ENCODE measurements around the gene MTUS2.
A peak's percentile ranks its signal among the peaks of the same experiment; 100 is the strongest.

The MTUS2 gene

DNA sequence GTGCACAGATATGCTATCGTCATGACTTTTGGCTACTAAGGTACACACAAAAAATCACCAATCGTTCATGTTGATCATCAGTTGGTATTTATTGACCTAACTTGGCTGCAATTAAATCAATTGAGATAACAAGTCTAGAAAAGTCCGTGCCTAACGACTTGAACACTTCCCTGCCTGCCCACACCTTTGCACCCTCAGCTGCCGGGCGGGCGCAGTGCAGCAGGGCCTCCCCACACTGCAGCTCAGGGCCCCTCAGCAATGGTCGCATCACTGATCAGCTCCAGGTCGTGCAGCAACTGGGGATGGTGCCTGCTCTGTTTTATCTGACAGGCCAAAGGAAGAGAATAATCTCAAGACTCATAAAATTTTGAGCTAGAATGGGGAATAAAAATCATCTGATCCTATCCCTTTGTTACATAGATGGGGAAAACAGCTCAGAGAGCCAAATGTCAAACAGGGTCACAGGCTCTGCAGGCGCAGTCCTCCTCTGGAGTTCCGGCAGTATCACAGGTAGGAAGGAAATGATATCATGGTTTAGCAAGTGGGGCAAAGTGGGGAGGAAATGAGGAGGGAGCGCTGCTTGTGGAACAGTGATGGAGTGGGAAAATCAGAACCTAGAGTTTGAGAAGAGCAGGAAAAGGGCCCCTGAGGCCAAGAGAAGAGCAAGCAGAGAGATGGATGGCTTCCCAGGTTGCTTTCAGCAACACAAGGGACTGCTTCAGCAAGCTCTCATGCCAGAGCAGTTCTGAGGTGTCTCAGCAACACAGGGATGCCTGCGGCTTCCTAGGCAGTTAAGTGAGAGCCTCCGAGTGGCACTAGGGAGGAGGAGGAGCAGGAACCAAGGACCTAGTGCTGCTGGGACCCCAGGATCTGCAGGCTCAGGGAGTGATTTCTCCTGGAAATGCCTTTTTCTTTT, 717.9 kb downstream of the MTUS2 start:
- Histone ChIP-seq H3K4me3 (ENCODE audit: low read length) (no peak overlapping the region), H3K27ac (ENCODE audit: low read depth, low read length) (no peak overlapping the region), H3K27me3 (ENCODE audit: control insufficient read depth, insufficient read depth, low read length) (no peaks in the 10 kb centered on the region), H3K9ac (ENCODE audit: low read length) (no peak overlapping the region), H3K4me1 (ENCODE audit: control insufficient read depth, insufficient read depth, low read length) (peaks cover 15% of the 10 kb centered on the region), H3K36me3 (ENCODE audit: control insufficient read depth, insufficient read depth, low read length) (peaks cover under 1% of the 10 kb centered on the region)

DNA sequence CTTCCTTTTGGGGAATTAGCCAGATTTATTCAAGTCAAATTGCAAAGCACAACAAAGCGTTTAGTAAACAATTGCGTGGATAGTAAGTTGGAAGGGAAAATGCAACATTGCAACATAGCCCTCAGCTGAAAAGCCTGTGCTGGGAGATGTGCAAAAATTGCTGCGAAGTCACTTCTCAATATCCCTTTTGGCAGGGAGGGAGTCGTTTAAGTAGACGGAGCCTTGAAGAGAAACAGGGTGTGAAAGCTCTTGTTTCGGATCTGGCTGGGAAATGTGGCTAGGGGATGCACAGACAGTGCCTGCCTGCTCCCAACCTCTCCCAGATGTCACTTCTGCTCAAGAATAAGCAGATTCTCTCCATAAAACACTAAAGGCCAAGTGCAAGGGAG, 718.5 kb downstream of the MTUS2 start:
- Histone ChIP-seq H3K36me3 (ENCODE audit: control insufficient read depth, insufficient read depth, low read length) (no peaks in the 10 kb centered on the region), H3K4me1 (ENCODE audit: control insufficient read depth, insufficient read depth, low read length) (peaks cover 15% of the 10 kb centered on the region), H3K9ac (ENCODE audit: low read length) (no peak overlapping the region), H3K4me3 (ENCODE audit: low read length) (no peak overlapping the region), H3K27ac (ENCODE audit: low read depth, low read length) (peak overlapping the region; percentile 44), H3K27me3 (ENCODE audit: control insufficient read depth, insufficient read depth, low read length) (no peaks in the 10 kb centered on the region)

DNA sequence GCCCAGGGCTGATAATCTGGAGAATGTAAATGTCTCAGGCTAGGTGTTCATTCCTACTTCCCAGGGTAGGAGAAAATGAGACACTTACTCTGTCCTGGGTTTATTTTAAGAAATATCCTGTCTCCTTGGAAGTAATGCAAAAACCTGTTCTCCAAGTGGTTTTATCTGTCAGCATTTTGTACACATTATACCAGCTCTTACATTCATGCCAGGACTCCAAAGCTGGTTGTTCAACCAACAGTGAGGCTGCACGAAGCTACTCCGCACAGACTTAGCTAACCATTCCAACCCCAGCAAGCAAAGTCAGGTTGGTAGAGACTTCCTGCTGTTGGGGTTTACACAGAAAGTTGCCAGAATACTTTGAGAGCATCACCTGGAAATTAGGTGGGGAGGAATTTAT, 719.7 kb downstream of the MTUS2 start:
- Histone ChIP-seq H3K27me3 (ENCODE audit: control insufficient read depth, insufficient read depth, low read length) (no peaks in the 10 kb centered on the region), H3K36me3 (ENCODE audit: control insufficient read depth, insufficient read depth, low read length) (no peaks in the 10 kb centered on the region), H3K27ac (ENCODE audit: low read depth, low read length) (peak overlapping the region; percentile 6), H3K9ac (ENCODE audit: low read length) (no peak overlapping the region), H3K4me3 (ENCODE audit: low read length) (no peak overlapping the region), H3K4me1 (ENCODE audit: control insufficient read depth, insufficient read depth, low read length) (peaks cover 15% of the 10 kb centered on the region)

DNA sequence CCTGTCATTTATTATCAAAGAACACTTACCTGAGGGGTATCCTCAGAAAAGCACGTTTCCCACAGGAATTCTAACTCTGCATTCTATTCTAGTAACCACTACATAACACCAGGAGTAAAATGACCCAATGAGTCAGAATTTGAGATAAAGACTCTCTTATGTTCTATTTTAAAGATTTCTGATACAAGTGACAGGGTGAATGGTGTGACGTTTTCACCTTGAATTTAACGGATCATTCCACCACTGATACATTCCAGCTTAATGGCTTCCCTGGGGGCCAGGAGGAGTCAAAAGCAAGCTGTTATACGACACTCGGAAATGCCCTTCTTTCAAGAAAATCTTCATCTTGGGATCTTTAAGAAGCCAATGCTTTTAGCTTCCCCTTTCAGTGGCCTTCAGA, 720.2 kb downstream of the MTUS2 start:
- H3K27ac ChIP-seq (ENCODE audit: low read depth, low read length), result no peak overlapping the region
- H3K27me3 ChIP-seq (ENCODE audit: control insufficient read depth, insufficient read depth, low read length), result no peaks in the 10 kb centered on the region
- no peak overlapping the region for H3K9ac ChIP-seq (ENCODE audit: low read length)
- peaks cover 15% of the 10 kb centered on the region for H3K4me1 ChIP-seq (ENCODE audit: control insufficient read depth, insufficient read depth, low read length)
- H3K36me3 ChIP-seq (ENCODE audit: control insufficient read depth, insufficient read depth, low read length), result no peaks in the 10 kb centered on the region
- no peak overlapping the region for H3K4me3 ChIP-seq (ENCODE audit: low read length)

DNA sequence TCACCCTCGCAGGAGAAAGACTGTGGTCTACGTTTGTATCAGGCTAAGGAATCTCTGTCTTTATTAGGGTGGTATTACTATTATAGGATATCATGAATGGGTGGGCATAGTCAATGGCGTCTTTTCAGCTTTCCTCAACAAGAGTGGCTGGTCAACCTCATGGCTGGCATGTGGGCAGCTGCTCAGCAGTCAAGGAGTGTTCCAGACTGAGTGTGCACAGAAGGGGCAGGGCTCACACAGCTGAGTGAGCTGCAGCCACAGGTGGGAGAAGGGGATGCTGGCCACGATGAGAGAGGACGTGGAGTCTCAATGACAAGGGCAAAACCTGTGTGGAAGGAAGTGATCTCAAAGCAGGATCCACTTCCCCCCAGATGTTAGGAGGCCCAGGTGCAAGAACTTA, 720.7 kb downstream of the MTUS2 start:
- Histone ChIP-seq H3K36me3 (ENCODE audit: control insufficient read depth, insufficient read depth, low read length) (no peaks in the 10 kb centered on the region), H3K4me1 (ENCODE audit: control insufficient read depth, insufficient read depth, low read length) (peaks cover 15% of the 10 kb centered on the region), H3K27me3 (ENCODE audit: control insufficient read depth, insufficient read depth, low read length) (no peaks in the 10 kb centered on the region), H3K4me3 (ENCODE audit: low read length) (no peak overlapping the region), H3K9ac (ENCODE audit: low read length) (no peak overlapping the region), H3K27ac (ENCODE audit: low read depth, low read length) (no peak overlapping the region)

DNA sequence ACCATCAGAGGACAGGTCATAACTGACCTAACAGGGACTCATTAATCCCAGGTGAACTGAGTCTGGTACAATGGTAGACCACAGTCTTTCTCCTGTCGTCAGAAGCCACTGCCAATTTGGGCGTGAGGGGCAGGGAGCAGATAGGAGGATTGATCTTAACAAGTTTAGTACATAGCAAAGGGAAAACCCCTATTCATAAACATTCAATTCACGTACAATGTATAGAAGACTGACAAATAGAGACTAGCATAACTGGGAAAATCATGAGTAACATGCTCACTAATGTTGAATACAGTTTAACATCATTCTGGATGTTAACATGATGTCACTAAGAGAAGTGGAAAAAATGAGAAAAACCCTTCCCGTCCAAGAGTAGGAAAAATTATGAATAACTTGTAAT, 721.3 kb downstream of the MTUS2 start:
- H3K36me3 ChIP-seq (ENCODE audit: control insufficient read depth, insufficient read depth, low read length), result no peaks in the 10 kb centered on the region
- no peak overlapping the region for H3K9ac ChIP-seq (ENCODE audit: low read length)
- no peak overlapping the region for H3K27ac ChIP-seq (ENCODE audit: low read depth, low read length)
- no peaks in the 10 kb centered on the region for H3K27me3 ChIP-seq (ENCODE audit: control insufficient read depth, insufficient read depth, low read length)
- H3K4me3 ChIP-seq (ENCODE audit: low read length), result no peak overlapping the region
- H3K4me1 ChIP-seq (ENCODE audit: control insufficient read depth, insufficient read depth, low read length), result peaks cover 15% of the 10 kb centered on the region

DNA sequence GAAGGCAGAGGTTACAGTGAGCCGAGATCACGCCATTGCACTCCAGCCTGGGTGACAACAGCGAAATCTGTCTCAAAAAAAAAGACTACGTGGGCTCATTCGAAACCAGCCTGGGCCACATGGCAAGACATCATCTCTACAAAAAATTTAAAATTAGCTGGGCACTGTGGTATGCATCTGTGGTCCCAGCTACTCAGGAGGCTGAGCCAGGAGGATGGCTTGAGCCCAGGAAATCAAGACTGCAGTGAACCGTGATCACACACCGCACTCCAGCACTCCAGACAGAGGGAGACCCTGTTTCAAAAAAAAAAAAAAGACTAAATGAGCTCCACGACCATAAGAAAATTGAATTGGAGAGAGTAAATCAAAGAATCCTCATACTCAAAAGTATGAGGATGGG, 722.2 kb downstream of the MTUS2 start:
- no peaks in the 10 kb centered on the region for H3K36me3 ChIP-seq (ENCODE audit: control insufficient read depth, insufficient read depth, low read length)
- no peak overlapping the region for H3K27ac ChIP-seq (ENCODE audit: low read depth, low read length)
- H3K27me3 ChIP-seq (ENCODE audit: control insufficient read depth, insufficient read depth, low read length), result no peaks in the 10 kb centered on the region
- no peak overlapping the region for H3K9ac ChIP-seq (ENCODE audit: low read length)
- no peak overlapping the region for H3K4me3 ChIP-seq (ENCODE audit: low read length)
- peaks cover 15% of the 10 kb centered on the region for H3K4me1 ChIP-seq (ENCODE audit: control insufficient read depth, insufficient read depth, low read length)

DNA sequence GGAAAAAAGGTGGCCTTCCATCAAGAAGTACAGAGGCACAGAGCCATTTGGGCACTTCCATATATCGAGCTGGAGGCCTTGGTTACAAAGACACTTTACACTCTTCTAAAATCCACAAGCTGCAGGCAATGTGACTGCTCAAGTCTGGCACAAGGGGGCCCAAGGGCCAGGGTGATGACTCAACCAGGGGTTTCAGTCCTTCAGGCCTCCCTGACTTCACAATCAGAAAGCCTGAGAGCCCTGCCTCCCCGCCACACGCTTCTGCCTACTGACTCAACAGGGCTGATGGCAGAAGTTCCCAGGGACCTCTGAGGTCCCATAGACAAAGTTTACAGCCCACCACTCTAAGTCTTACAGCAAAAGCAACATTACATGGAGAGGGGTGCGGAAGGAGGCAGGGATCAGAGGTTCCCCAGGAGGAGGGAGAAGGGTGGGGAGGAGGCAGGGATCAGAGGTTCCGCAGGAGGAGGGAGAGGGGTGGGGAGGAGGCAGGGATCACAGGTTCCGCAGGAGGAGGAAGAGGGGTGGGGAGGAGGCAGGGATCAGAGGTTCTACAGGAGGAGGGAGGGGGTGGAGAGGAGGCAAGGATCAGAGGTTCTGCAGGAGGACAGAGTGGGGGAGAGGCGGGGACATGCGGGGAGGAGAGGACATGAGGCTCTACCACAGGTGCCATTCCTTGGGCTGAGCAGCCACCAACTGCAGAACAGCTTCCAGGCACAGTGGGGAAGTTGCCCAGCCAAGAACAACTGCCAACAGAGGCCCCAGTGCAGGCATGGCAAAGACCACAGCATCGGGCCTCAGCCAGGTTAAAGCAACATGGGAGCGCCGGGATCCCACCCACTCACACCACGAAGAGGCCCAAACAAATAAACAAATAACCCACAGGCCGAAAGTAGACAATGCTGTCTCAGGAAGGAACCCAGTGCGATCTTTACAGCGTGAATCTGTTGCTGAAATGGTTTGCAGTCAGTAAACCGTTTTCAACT, 723.4 kb downstream of the MTUS2 start:
- H3K36me3 ChIP-seq (ENCODE audit: control insufficient read depth, insufficient read depth, low read length), result no peaks in the 10 kb centered on the region
- H3K27ac ChIP-seq (ENCODE audit: low read depth, low read length), result no peak overlapping the region
- no peak overlapping the region for H3K4me3 ChIP-seq (ENCODE audit: low read length)
- peaks cover 9% of the 10 kb centered on the region for H3K4me1 ChIP-seq (ENCODE audit: control insufficient read depth, insufficient read depth, low read length)
- H3K9ac ChIP-seq (ENCODE audit: low read length), result no peak overlapping the region
- no peaks in the 10 kb centered on the region for H3K27me3 ChIP-seq (ENCODE audit: control insufficient read depth, insufficient read depth, low read length)

DNA sequence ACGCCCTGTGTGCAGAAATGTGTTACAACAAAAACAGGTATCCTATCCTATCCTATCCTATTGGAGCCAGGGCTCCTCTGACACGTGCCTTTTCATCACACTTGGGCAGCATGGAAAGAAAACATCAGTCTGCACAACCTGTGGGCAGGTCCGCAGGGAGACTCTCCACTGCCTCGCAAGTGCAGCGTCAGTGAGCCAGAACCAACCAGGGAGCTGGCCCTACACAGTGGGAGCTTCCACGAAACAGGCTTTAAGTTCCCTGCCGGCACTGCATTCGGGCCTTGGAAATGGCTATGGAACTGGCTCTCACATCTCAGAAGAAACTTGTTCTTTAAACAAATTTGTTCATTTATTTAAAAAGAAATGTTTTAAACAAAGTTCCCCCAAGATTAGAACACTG, 725.8 kb downstream of the MTUS2 start:
- Histone ChIP-seq H3K4me3 (ENCODE audit: low read length) (no peak overlapping the region), H3K27ac (ENCODE audit: low read depth, low read length) (no peak overlapping the region), H3K9ac (ENCODE audit: low read length) (no peak overlapping the region), H3K27me3 (ENCODE audit: control insufficient read depth, insufficient read depth, low read length) (no peaks in the 10 kb centered on the region), H3K4me1 (ENCODE audit: control insufficient read depth, insufficient read depth, low read length) (no peaks in the 10 kb centered on the region), H3K36me3 (ENCODE audit: control insufficient read depth, insufficient read depth, low read length) (no peaks in the 10 kb centered on the region)

DNA sequence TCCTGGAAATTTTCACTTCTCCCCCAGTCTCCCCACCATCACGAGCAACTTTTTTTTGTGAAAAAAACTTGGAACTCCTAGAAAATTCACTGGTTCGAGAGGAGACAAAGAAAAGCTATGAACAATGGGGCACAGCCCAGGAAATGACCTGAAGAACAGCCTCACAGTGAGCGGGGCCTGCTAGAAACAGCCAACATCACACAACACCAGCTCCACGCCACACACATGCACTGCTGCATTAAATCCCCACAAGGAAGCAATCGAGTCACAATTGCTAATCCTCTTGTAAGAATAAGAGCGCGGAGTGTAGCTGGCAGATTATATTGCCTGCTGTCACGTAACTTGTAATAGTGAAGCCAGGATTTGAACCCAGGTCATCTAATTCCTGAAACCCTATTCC, 726.5 kb downstream of the MTUS2 start:
- Histone ChIP-seq H3K36me3 (ENCODE audit: control insufficient read depth, insufficient read depth, low read length) (no peaks in the 10 kb centered on the region), H3K27ac (ENCODE audit: low read depth, low read length) (no peak overlapping the region)

DNA sequence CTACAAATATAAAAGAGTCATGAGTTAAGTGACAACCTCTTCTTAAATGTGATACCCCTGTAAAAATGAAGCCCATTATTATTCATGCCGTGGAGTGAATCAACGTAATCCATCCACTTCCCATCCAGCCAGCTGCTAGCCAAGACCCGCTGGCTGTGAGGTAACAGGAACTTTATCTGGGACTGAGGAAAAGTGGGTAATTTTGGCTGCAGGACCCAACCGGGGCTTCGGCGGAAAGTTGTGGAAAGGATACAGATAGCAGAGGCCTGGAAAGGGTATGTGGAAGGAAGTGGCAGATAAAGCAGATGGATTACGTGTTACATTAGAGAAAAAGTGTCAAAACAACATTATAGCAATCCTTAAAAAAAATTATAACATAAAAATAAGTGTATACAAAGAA, 727.0 kb downstream of the MTUS2 start:
- H3K36me3 ChIP-seq (ENCODE audit: control insufficient read depth, insufficient read depth, low read length), result no peaks in the 10 kb centered on the region
- H3K4me3 ChIP-seq (ENCODE audit: low read length), result no peak overlapping the region
- no peak overlapping the region for H3K27ac ChIP-seq (ENCODE audit: low read depth, low read length)
- H3K27me3 ChIP-seq (ENCODE audit: control insufficient read depth, insufficient read depth, low read length), result no peaks in the 10 kb centered on the region
- no peaks in the 10 kb centered on the region for H3K4me1 ChIP-seq (ENCODE audit: control insufficient read depth, insufficient read depth, low read length)
- no peak overlapping the region for H3K9ac ChIP-seq (ENCODE audit: low read length)

More for the DNA sequence above, 726.5 kb downstream of the MTUS2 start:
- Histone ChIP-seq H3K4me1 (ENCODE audit: control insufficient read depth, insufficient read depth, low read length) (no peaks in the 10 kb centered on the region), H3K9ac (ENCODE audit: low read length) (no peak overlapping the region), H3K27me3 (ENCODE audit: control insufficient read depth, insufficient read depth, low read length) (no peaks in the 10 kb centered on the region), H3K4me3 (ENCODE audit: low read length) (no peak overlapping the region)

DNA sequence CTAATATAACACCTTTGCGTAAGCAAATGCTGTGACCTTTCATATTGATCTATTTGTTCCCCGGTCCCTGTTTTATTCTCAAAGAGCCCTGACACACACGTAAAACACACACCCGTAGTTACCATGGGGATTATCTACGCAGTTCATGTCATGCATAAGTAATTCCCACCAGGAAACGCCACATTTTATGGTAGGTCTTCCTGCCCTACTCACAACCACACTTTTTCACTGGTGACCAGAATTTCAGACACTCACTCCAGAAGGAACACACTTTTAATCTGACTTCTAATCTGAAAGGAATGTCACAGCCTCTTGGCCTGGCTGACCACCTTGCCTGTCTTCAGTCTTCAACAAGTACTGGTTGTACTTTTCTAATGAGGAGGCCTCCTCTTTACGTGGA, 728.6 kb downstream of the MTUS2 start:
- no peak overlapping the region for H3K27ac ChIP-seq (ENCODE audit: low read depth, low read length)
- H3K27me3 ChIP-seq (ENCODE audit: control insufficient read depth, insufficient read depth, low read length), result no peaks in the 10 kb centered on the region
- H3K36me3 ChIP-seq (ENCODE audit: control insufficient read depth, insufficient read depth, low read length), result peaks cover 6% of the 10 kb centered on the region
- no peak overlapping the region for H3K9ac ChIP-seq (ENCODE audit: low read length)
- H3K4me1 ChIP-seq (ENCODE audit: control insufficient read depth, insufficient read depth, low read length), result no peaks in the 10 kb centered on the region
- H3K4me3 ChIP-seq (ENCODE audit: low read length), result no peak overlapping the region
